Skin epidermis (tissue), 12 donors: ENCODE data around the gene CTIF.

Experiments
- H3K27ac ChIP-seq, 21 experiments: fragments of 200-600 bp; sonication (generic) in 11 of 21; one replicate each; pipeline ENCODE4 v1.5.0; 2020; ENCODE audit warnings: mild to moderate bottlenecking in 3 of 21, inconsistent platforms in 2 of 21, moderate library complexity in 2 of 21
- H3K4me3 ChIP-seq, 7 experiments: fragments of 200-600 bp; sonication (generic) in 2 of 7; one replicate each; pipeline ENCODE4 v1.5.0; 2020; ENCODE audit warnings: inconsistent platforms in 2 of 7, mild to moderate bottlenecking in 2 of 7, moderate library complexity in 1 of 7

The CTIF gene

GRCh38 chr18:48838921-48839818, 300.3 kb downstream of the CTIF start:
- H3K27ac ChIP-seq, result peak overlapping the region in 13 of 21 experiments; percentile 2 to 90 (median 44)
- no peak overlapping the region for H3K4me3 ChIP-seq

DNA sequence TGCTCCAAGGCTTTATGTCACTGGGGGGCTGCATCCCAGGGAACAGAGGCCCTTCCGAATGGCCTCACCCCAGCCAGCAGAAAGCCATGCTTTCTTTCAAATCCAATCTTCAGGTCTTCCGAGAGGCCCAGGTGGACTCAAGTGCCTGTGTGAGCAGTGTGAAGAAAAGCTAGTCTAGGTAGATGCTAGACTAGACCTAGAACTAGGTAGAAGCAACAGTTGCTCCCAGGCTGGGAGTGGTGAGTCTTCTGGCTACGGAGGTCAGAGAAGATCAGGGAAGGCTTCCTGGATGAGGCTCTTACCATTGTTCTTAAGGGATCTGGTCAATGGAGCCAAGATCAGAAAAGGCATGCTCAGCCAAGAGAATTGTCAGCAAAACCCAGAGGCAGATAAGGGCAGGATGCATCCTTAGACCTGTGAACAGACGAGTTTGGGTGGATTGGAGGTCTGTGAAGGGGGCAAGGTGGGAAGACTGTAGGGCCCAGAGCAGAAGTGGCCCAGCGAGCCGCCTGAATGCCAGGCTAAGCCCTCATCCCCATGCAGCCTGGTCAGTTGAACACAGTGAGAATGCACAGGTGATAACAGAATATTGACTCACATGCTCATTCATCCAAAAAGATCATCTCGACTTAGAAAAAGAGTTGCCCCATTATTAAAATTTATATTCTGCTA, 301.1 kb downstream of the CTIF start:
- peak overlapping the region in 5 of 21 experiments; percentile 10 to 90 (median 81) for H3K27ac ChIP-seq
- no peak overlapping the region for H3K4me3 ChIP-seq

GRCh38 chr18:48840491-48840877, 301.7 kb downstream of the CTIF start:
- no peak overlapping the region for H3K4me3 ChIP-seq
- peak overlapping the region in 7 of 21 experiments; percentile 10 to 90 (median 78) for H3K27ac ChIP-seq

DNA sequence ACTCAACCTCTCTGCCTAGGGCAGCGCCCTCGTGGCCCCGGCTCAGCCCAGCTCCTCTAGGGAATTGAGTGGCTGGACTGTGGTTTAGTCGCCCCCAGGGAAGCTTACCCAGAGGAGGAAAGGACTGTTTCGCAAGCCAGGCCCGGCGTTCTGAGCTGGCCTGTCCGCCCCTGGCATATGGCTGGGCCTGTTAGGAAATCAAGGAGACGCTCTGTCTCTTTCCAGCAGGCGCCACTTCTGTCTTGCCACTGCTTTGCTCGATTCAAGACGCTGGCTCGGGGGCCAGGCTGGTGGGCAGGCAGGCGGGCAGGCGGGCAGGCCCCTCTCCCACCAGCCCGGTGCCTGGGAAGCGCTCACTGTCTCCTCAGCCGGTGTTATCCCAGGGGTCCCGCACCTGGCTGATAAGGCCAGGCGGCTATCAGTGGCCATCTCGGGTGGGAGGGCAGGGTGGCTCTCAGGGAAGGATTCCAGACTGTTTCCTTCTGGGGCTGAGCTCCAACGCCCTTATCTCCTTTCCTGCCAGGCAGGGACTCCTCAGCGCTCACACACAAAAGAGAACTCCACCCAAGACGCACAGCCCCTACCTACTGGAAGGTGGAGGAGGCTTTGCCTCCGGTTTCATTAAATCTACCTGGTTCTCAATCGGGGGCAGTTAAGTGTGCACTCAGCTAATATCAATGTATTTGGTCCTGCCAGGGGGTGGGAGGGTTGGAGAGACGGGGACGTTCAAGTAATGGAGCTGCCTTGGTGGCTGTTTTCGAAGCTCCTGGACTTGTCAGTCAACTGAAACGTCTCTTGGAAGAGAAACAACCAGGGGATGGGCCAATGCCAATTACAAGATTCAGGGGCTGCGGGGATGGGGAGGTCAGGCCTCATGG, 302.8 kb downstream of the CTIF start:
- no peak overlapping the region for H3K4me3 ChIP-seq
- peak overlapping the region in 20 of 21 experiments; percentile 14 to 90 (median 68) for H3K27ac ChIP-seq

DNA sequence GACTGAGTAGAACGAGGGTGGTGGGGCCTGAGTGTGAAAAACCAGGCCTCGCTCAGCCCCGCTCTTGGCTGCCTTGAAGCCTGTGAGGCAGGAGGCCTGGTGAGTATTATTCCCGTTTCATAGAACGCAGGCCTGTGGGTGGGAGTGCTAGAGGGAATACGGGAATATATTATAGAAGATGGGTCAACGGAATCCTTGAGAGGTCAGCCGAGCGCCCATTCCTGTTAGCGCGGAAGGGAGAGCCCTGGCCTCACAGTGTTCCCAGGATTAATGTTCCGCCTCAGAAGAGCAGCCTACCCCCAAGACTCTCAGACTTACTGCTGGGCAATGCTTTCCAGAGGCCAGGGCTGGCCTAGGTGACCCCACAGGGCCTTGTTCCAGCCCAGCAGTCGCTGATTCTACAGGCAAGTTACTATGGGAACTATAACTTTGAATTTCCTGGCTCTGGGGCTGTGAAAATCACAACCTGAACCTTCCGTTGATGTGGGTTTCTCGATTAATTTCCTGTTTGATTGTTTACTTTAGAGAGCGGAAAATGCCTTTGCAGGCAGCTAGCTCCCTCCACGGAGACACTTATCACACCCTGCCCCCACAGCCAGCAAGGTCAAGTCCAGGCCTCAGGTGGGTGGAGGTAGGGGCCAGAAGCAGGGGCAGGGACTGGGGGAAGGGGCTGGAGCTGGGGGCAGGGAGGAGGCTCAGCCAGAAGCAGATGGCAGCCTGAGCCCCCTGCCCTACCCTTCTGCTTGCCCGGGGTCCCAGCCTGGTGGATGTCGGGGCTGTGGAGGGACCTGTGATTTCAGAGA, 303.6 kb downstream of the CTIF start:
- H3K27ac ChIP-seq, result peak overlapping the region in 18 of 21 experiments; percentile 28 to 90 (median 71)

DNA sequence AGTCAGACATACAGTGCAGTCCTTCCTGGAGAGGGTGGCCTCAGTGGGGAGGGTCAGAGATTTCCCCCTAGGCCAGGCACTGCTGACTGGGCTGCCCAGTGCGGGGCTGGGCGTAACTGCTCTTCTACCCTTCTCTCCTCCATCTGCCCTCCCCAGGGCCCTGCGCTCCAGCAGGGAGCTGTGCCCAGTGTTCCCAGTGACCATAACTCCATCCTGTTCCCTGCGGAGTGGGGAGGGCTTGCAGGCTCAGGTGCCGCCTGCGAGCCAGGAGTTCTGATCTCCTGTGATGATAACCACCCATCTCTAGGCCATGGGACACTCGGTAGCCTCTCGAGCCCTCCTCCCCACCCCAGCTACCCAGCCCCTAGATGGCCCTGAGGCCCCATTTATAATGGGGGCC, 304.3 kb downstream of the CTIF start:
- H3K27ac ChIP-seq, result peak overlapping the region in 12 of 21 experiments; percentile 2 to 90 (median 74)
- H3K4me3 ChIP-seq, result no peak overlapping the region

More for the DNA sequence above, 303.6 kb downstream of the CTIF start:
- no peak overlapping the region for H3K4me3 ChIP-seq

DNA sequence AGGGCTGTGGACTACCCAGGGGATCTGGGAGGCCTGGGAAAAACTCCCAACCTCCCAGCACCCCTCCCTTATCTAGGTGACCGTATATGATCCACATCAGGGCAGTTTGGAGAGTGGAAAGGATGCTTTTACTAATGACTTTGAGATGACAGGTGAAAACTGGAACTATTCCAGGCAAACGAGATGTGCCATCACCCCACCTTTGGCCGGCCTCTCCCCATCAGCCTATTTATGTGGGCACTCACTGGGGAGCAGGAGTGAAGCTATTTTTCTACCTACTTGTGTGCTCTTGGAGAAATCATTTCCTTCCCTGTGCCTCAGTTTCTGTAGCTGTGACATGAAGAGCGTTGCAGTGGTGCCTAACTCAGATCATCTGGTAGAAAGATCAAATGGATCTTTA, 304.8 kb downstream of the CTIF start:
- no peak overlapping the region for H3K4me3 ChIP-seq
- peak overlapping the region in 5 of 21 experiments; percentile 2 to 90 (median 81) for H3K27ac ChIP-seq

DNA sequence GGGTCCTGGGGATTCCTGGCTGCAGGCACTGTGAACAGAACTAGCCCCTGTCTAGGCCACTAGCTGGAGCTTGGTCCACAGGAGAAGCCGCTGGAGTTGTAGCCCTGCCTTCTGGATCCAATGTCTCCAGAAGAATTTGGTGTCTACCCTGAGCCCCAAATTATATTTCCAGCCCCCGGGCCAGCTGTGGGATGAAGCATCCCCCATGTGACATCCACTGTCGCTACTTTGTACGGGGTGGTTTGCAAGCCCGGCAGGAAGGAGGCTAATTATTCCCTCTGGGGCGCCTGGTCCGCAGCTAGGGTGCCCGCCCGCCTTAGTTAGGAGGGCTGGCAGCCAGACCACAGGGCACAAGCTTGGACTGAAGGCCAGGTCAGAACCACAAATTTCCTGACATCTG, 305.4 kb downstream of the CTIF start:
- Histone ChIP-seq H3K27ac (peak overlapping the region in 2 of 21 experiments; percentile 2 to 90), H3K4me3 (no peak overlapping the region)

- Histone ChIP-seq H3K4me3 (no peak overlapping the region), H3K27ac (no peak overlapping the region)
These were observed 306.3 kb downstream of the CTIF start for GRCh38 chr18:48845174-48845573.

- Histone ChIP-seq H3K4me3 (no peak overlapping the region), H3K27ac (no peak overlapping the region)
These were observed 307.6 kb downstream of the CTIF start for GRCh38 chr18:48846423-48846932.

- peak overlapping the region in 11 of 21 experiments; percentile 2 to 82 (median 36) for H3K27ac ChIP-seq
These were observed 309.1 kb downstream of the CTIF start for GRCh38 chr18:48847807-48848486.

DNA sequence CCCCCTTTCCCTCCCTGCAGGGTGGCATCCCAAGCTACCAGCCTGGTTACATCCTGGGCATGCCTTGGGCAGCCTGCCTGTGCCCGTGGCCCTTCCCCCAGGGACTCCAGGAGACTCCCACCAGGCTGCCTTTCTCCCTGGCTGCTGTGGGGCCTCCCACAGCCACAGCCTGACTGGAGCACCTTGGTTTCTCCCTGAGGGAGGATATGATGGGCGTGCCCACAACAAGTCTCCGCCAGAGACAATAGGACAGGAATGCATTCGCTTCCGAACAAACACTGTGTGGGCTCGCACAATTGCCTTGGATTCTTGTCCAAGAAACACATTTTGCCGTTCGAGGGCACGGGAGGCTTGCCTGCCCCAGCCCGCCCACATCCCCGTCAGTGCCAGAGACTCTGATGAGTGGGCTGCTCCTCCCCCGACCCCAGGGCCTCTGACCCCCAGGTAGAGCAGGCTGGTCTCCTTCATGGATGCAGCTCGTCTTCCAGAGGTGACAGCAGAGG, 309.9 kb downstream of the CTIF start:
- Histone ChIP-seq H3K27ac (peak overlapping the region in 10 of 21 experiments; percentile 2 to 82 (median 38)), H3K4me3 (no peak overlapping the region)

More at GRCh38 chr18:48847807-48848486, 309.1 kb downstream of the CTIF start:
- no peak overlapping the region for H3K4me3 ChIP-seq

- peak overlapping the region in 16 of 21 experiments; percentile 1 to 63 (median 39) for H3K27ac ChIP-seq
These were observed 312.2 kb downstream of the CTIF start for GRCh38 chr18:48850822-48851598.

GRCh38 chr18:48851599-48851960, 312.7 kb downstream of the CTIF start:
- Histone ChIP-seq H3K4me3 (no peak overlapping the region), H3K27ac (peak overlapping the region in 13 of 21 experiments; percentile 17 to 63 (median 40))

More at GRCh38 chr18:48850822-48851598, 312.2 kb downstream of the CTIF start:
- no peak overlapping the region for H3K4me3 ChIP-seq

DNA sequence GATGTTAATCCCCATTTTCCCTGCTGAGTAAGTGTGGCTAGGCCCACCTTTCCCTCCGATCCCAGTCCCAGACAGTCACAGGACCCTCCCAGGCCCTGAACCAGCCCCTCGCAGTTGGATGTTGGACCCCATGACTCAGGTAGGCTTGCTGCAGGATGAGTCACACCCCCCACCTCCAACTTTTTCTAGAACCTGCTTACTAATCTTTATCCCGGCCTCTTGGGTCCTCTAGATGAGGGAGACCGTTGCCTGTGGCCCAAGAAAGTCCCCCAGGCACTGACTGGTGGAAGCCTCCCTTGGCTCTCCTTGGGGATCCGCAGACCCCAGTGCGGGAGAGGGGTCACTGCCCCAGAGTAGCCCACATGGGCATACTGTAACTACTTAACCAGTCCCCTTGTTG, 313.5 kb downstream of the CTIF start:
- Histone ChIP-seq H3K27ac (no peak overlapping the region), H3K4me3 (no peak overlapping the region)

DNA sequence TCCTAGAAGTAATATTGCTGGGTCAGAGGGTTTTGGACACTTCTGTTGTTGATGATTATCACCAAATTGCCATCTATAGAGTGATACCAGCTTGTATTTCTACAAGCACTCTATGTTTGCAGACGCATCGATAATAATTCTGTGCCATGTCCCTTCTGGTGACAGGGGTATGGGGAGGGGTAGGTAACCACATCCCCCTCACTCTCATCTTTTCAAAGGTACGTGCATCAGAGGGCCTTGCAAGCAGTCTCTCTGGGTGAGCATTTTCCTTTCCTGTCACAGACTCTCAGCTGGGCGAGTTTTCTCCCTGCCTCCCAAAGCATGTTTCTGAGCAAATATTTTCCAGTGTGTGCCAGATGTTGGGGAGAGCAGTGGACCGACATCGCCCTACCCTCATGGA, 314.0 kb downstream of the CTIF start:
- H3K27ac ChIP-seq, result no peak overlapping the region
- no peak overlapping the region for H3K4me3 ChIP-seq

GRCh38 chr18:48853588-48853987, 314.8 kb downstream of the CTIF start:
- H3K27ac ChIP-seq, result no peak overlapping the region
- H3K4me3 ChIP-seq, result no peak overlapping the region
